Neural crest cell (in vitro differentiated cells): ENCODE data around the gene MRPL34. TPM values are rescaled to one million over a fixed set of nuclear protein-coding genes. Genes with fewer than 3 reads are reported as not detected.

ENCODE experiments used
- DNase-seq: peaks from one replicate; pipeline ENCODE4 v3.0.0; 2021; ENCODE audit warnings: low read depth, mixed read lengths, low spot score
- H3K27ac Mint-ChIP-seq: one replicate; pipeline ENCODE4 v1.8.0; 2021; ENCODE audit warnings: mild to moderate bottlenecking, mixed read lengths; ENCODE audit not compliant: unreplicated experiment
- H3K27me3 Mint-ChIP-seq: 2 replicates; pipeline ENCODE4 v1.8.0; 2021; ENCODE audit warnings: low read depth, mild to moderate bottlenecking, mixed read lengths
- H3K36me3 Mint-ChIP-seq: 2 replicates; pipeline ENCODE4 v1.8.0; 2021; ENCODE audit warnings: low read depth, mild to moderate bottlenecking, mixed read lengths
- H3K4me1 Mint-ChIP-seq: 2 replicates; pipeline ENCODE4 v1.8.0; 2021; ENCODE audit warnings: mixed read lengths
- H3K4me3 Mint-ChIP-seq: one replicate; pipeline ENCODE4 v1.8.0; 2021; ENCODE audit warnings: mild to moderate bottlenecking, mixed read lengths
- H3K9me3 Mint-ChIP-seq: 2 replicates; pipeline ENCODE4 v1.8.0; 2021; ENCODE audit warnings: mixed read lengths
- total RNA-seq: library from RNA; stranded (reverse); gene quantifications from 2 replicates; pipeline ENCODE4 v1.2.1, GENCODE V29; 2021
- TF ChIP-seq, protein P1 (sequence below): fragments of 200-600 bp; sonication (generic); conservative IDR thresholded peaks from 2 replicates; pipeline ENCODE4 v1.5.0; 2021; ENCODE audit warnings: antibody characterized with exemption, mild to moderate bottlenecking

MRPL34 gene
- total RNA-seq, 1 donor from 2014 or later: 74.2 TPM

DNA sequence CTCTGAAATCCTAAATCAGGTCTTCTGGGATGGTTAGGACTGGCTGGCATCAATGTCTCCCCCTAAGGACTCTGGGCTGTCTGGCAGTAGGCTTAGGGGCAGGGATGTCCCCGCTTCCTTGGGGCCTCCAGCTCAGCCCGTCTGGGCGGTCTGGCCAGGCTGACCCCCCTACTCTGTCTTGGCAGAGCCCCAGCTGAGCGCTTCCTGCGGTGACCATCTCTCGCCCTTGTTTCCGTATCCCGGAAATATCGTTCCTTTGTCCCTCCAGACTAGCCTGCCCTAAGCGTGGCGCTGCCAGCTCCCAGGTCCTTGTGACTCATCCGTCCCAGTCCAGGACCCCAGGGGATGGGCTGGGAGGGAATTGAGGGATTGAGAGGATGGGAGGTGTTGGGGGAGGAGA is 43.0 kb downstream of the MRPL34 start:
- Mint-ChIP-seq H3K4me3 (peak overlapping the region; percentile 68), H3K36me3 (no peaks in the 10 kb centered on the region), H3K9me3 (no peaks in the 10 kb centered on the region), H3K27me3 (no peaks in the 10 kb centered on the region), H3K4me1 (peaks cover 23% of the 10 kb centered on the region), H3K27ac (peak overlapping the region; percentile 91)
- TF ChIP-seq, protein P1, sequence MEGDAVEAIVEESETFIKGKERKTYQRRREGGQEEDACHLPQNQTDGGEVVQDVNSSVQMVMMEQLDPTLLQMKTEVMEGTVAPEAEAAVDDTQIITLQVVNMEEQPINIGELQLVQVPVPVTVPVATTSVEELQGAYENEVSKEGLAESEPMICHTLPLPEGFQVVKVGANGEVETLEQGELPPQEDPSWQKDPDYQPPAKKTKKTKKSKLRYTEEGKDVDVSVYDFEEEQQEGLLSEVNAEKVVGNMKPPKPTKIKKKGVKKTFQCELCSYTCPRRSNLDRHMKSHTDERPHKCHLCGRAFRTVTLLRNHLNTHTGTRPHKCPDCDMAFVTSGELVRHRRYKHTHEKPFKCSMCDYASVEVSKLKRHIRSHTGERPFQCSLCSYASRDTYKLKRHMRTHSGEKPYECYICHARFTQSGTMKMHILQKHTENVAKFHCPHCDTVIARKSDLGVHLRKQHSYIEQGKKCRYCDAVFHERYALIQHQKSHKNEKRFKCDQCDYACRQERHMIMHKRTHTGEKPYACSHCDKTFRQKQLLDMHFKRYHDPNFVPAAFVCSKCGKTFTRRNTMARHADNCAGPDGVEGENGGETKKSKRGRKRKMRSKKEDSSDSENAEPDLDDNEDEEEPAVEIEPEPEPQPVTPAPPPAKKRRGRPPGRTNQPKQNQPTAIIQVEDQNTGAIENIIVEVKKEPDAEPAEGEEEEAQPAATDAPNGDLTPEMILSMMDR: no peak
- no peak for DNase-seq

DNA sequence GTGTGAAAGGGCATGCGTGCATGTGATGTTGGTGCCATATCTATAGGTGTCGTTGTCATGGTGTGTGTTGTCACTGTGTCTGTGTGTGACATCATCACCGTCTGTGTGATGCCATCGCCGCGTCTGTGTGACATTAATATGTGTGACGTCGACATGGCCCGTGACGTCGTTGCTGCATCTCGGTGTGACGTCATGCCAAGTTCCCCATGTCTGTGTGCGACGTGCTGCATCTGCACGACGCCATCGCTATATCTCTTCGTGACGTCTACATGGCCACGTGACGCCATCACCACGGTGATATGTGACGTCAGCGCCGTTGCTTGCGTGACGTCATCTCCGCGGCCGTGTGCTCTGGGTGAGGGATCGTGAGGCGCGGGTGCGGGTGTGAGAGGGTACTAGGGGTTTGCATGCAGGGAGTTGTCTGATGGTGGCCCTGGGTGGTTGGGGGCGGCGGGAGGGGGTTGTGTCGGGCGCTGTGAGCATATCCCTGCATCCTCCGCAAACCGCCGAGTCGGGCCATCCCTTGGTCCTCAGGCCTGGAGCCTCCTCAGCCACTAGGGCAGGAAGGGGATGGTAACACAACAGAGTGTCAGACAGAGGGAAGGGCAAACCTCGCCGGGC is 46.3 kb downstream of the MRPL34 start:
- H3K27me3 Mint-ChIP-seq: no peaks in the 10 kb centered on the region
- DNase-seq: no peak
- TF ChIP-seq, protein P1: no peak
- H3K27ac Mint-ChIP-seq: peak overlapping the region; percentile 51
- H3K36me3 Mint-ChIP-seq: no peaks in the 10 kb centered on the region
- H3K4me1 Mint-ChIP-seq: peaks cover 18% of the 10 kb centered on the region
- no peaks in the 10 kb centered on the region for H3K9me3 Mint-ChIP-seq
- H3K4me3 Mint-ChIP-seq: no peak overlapping the region

DNA sequence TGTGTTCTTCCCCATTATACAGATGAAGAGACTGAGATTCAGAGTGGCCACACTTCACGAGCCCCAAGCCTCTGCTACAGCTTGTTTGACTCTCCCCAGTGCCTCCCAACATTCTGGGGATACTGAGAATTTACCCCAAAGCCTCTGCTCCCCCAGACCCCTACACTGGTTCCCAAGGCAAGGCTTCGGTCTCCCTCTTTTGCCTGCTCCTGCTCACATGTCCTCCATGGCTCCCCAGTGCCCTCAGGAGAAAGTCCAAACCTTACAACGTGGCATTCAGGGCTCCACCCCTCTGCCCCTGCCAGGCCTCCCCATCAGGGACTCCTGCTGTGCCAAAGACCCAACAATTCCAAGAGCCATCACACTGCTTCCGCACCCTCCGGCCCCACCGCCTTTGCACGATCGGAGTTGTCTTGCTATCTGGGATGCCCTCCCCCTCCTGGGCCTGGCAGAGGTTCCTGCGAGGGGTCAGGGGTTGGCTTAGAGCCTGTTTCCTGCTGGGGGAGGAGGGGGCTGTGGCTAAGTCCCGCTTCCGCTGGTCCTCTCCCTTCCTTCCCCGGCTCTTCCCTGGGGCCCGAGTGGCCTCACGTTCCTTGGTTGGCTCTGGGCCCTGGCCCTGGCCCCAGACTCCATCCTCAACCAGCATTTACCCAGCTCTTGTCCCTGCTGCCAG is 47.1 kb downstream of the MRPL34 start:
- Mint-ChIP-seq H3K4me3 (no peak overlapping the region), H3K27ac (peak overlapping the region; percentile 94), H3K4me1 (peaks cover 15% of the 10 kb centered on the region), H3K27me3 (no peaks in the 10 kb centered on the region), H3K9me3 (no peaks in the 10 kb centered on the region), H3K36me3 (no peaks in the 10 kb centered on the region)
- TF ChIP-seq, protein P1: no peak
- DNase-seq: no peak

DNA sequence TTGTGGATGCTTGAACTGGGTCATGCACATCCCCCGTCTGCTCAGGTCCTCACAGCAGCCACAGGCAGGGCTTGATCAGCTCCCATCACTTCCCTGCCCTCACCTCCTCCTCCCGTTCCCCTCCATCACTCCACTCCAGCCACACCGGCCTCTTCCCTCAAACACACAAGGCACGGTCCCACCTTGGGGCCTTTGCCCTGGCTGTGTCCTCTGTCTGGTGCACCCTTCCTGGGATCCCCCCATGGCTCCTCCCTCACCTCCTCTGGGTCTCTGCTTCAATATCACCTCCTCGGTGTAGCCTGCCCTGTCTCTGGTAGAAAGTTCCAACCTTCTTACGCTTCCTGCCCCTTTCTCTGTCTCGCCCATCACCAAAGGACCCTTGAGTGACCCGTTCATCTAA is 47.7 kb downstream of the MRPL34 start:
- no peaks in the 10 kb centered on the region for H3K9me3 Mint-ChIP-seq
- no peak overlapping the region for H3K4me3 Mint-ChIP-seq
- H3K27ac Mint-ChIP-seq: peak overlapping the region; percentile 70
- TF ChIP-seq, protein P1: no peak
- H3K36me3 Mint-ChIP-seq: no peaks in the 10 kb centered on the region
- H3K27me3 Mint-ChIP-seq: no peaks in the 10 kb centered on the region
- H3K4me1 Mint-ChIP-seq: peaks cover 13% of the 10 kb centered on the region
- no peak for DNase-seq

Other genes with a start within 250 kb of the MRPL34 start
- 36.5 and 46.4 TPM in 2 replicates for gene HAUS8, start 230.4 kb upstream of the MRPL34 start, total RNA-seq
- gene MYO9B, start 230.1 kb upstream of the MRPL34 start, total RNA-seq: 113 and 119 TPM in 2 replicates
- 15.7 and 17.6 TPM in 2 replicates for gene USE1, start 90.5 kb upstream of the MRPL34 start, total RNA-seq
- 10.4 and 12.0 TPM in 2 replicates for gene OCEL1, start 79.6 kb upstream of the MRPL34 start, total RNA-seq
- 52.8 and 57.6 TPM in 2 replicates for gene NR2F6, start 60.0 kb upstream of the MRPL34 start, total RNA-seq
- 0.23 and 0.57 TPM in 2 replicates for gene USHBP1, start 41.1 kb upstream of the MRPL34 start, total RNA-seq
- gene BABAM1, start 38.4 kb upstream of the MRPL34 start, total RNA-seq: 79.1 and 89.3 TPM in 2 replicates
- 4.5 and 4.9 TPM in 2 replicates for gene ANKLE1, start 24.0 kb upstream of the MRPL34 start, total RNA-seq
- 8.1 and 8.5 TPM in 2 replicates for gene ABHD8, start 2.4 kb upstream of the MRPL34 start, total RNA-seq
- 44.9 and 49.9 TPM in 2 replicates for gene DDA1, start 3.7 kb downstream of the MRPL34 start, total RNA-seq
- gene ANO8, start 29.0 kb downstream of the MRPL34 start, total RNA-seq: 37.4 and 43.3 TPM in 2 replicates
- 57.8 TPM in 2 replicates for gene GTPBP3, start 31.7 kb downstream of the MRPL34 start, total RNA-seq
- 0.82 and 1.8 TPM in 2 replicates for gene PLVAP, start 71.5 kb downstream of the MRPL34 start, total RNA-seq
- not detected in 2 replicates for gene CCDC194, start 88.3 kb downstream of the MRPL34 start, total RNA-seq
- gene BST2, start 99.8 kb downstream of the MRPL34 start, total RNA-seq: not detected in 2 replicates
- 47.6 and 48.1 TPM in 2 replicates for gene MVB12A, start 114.2 kb downstream of the MRPL34 start, total RNA-seq
- gene TMEM221, start 142.8 kb downstream of the MRPL34 start, total RNA-seq: 0.71 and 0.96 TPM in 2 replicates
- not detected in 2 replicates for gene NXNL1, start 155.1 kb downstream of the MRPL34 start, total RNA-seq
- gene SLC27A1, start 164.7 kb downstream of the MRPL34 start, total RNA-seq: 17.4 and 17.9 TPM in 2 replicates
- 91.2 and 99.7 TPM in 2 replicates for gene PGLS, start 205.8 kb downstream of the MRPL34 start, total RNA-seq
- gene COLGALT1, start 249.8 kb downstream of the MRPL34 start, total RNA-seq: 78.4 and 81.7 TPM in 2 replicates